ENCODE data around the gene ZFYVE27.

The ZFYVE27 gene

DNA sequence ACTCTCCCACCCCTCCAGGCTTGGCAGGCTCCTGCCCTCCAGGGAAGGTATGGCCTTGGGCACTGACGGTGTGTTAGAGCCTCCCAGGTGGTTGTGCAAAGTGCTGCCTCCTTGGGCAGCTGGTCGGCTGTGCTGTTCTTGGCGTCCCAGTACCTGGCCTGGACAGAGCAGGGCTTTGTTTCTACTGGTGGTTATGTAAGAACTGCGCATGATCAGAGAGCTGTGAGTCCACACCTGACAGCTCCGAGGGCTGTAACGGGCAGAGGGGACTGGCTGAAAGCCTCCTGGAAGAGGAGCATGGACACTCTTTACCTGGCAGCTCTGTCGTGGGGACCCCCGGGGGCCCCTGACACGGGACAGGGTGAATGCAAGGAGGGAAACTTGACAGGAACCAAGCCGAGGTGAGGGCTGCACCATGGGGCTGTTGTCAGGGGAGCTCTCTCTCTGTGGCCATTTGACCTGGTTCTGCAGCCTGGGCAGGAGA, 37.9 kb downstream of the ZFYVE27 start:
- no peak overlapping the region for H3K9ac ChIP-seq (ENCODE audit: low read depth, low read length)
- H3K4me1 ChIP-seq (ENCODE audit: control insufficient read depth, insufficient read depth, low read length): peaks cover 21% of the 10 kb centered on the region
- peaks cover 42% of the 10 kb centered on the region for H3K27me3 ChIP-seq (ENCODE audit: control insufficient read depth, insufficient read depth, low read length)
- no peaks in the 10 kb centered on the region for H3K36me3 ChIP-seq (ENCODE audit: control insufficient read depth, insufficient read depth, low read length)
- H3K27ac ChIP-seq (ENCODE audit: low read depth, low read length): no peak overlapping the region
- no peak overlapping the region for H3K4me3 ChIP-seq (ENCODE audit: low read depth, low read length)
- no peaks in the 10 kb centered on the region for H3K9me3 ChIP-seq (ENCODE audit: control insufficient read depth, insufficient read depth, low read length)

DNA sequence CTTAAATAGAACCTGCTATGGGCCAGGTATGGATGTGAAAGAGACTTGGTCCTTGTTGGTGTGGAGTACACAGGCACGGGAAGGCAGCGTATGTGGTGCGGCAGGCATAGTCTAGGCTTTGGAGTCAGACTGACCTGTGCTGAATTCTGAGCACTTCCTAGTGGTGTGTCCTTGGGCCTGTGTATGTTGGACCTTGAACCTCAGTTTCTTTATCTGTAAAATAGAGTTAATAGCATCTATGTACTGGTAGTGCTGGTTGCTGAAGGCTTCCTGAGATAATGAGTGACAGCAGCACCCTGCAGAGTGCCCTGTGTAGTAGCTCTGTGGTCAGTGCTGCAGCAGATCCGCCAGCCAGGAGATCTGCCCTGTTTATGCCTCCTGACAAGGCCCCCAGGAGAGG, 40.2 kb downstream of the ZFYVE27 start:
- Histone ChIP-seq H3K36me3 (ENCODE audit: control insufficient read depth, insufficient read depth, low read length) (no peaks in the 10 kb centered on the region), H3K4me3 (ENCODE audit: low read depth, low read length) (no peak overlapping the region), H3K27me3 (ENCODE audit: control insufficient read depth, insufficient read depth, low read length) (peaks cover 20% of the 10 kb centered on the region), H3K27ac (ENCODE audit: low read depth, low read length) (no peak overlapping the region), H3K9me3 (ENCODE audit: control insufficient read depth, insufficient read depth, low read length) (no peaks in the 10 kb centered on the region), H3K9ac (ENCODE audit: low read depth, low read length) (no peak overlapping the region), H3K4me1 (ENCODE audit: control insufficient read depth, insufficient read depth, low read length) (peaks cover 25% of the 10 kb centered on the region)

DNA sequence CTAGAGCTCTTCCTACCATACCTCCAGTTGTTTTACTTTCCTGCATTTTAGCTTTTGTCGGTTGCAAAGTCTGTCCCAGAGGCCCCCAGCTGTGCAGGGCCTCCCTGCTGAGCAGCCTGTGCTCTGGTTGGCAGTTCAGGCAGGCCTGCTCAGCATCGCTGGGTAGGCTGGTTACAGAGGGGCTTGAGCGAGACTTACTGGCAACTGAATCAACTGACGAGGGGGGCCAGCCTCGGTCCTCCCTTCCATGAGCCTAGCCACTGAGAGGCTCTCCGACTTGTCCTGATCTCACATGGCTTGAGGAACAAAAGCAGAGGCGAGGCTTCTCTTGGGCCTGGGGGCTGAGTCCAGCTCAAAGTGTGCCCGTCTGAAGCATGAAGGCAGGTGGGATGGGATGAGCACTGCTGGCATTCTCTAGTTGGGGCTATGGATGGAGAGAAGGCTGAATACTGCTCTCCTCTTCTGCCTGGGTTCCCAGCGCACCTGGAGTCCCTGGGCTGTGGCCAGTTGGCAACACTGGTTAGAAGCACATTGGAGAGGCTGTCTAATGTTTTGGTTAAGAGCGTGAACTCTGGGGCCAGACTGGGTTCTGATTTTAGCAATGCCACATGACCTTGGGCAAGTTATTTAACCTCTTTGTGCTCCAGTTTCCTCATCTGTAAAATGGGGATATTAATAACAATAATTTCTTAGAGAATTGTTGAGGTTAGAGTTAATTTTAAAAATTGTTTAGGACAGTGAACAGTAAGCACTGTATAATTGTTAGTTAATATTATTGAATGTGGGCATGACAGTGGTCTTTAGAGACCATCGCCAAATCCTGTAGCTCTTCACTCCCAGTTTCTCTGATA, 41.7 kb downstream of the ZFYVE27 start:
- Histone ChIP-seq H3K27ac (ENCODE audit: low read depth, low read length) (peak overlapping the region; percentile 47), H3K27me3 (ENCODE audit: control insufficient read depth, insufficient read depth, low read length) (peaks cover 5% of the 10 kb centered on the region; the same call in 1 of the 2 replicates), H3K9ac (ENCODE audit: low read depth, low read length) (no peak overlapping the region), H3K9me3 (ENCODE audit: control insufficient read depth, insufficient read depth, low read length) (no peaks in the 10 kb centered on the region), H3K36me3 (ENCODE audit: control insufficient read depth, insufficient read depth, low read length) (no peaks in the 10 kb centered on the region), H3K4me3 (ENCODE audit: low read depth, low read length) (no peak overlapping the region), H3K4me1 (ENCODE audit: control insufficient read depth, insufficient read depth, low read length) (peaks cover 13% of the 10 kb centered on the region)

DNA sequence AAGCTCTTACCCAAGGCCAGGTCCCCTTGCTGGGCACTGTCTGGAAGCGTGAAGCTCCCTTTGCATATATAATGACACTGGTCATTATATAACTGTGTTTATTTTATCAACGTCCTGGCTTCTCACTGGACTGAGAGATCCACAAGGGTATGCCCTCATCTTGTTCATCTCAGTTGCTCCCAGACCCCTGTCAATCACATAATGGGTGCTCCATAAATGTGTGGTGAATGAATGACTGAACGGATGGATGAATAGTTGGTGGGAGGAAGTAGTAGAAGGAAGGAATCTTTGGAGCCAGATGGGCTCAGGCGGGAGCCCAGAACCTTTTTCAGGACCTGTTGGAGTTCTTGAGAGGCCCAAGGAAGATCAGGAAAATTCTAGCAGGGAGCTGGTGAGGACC, 42.6 kb downstream of the ZFYVE27 start:
- H3K36me3 ChIP-seq (ENCODE audit: control insufficient read depth, insufficient read depth, low read length): no peaks in the 10 kb centered on the region
- H3K27me3 ChIP-seq (ENCODE audit: control insufficient read depth, insufficient read depth, low read length): no peaks in the 10 kb centered on the region
- peaks cover 13% of the 10 kb centered on the region for H3K4me1 ChIP-seq (ENCODE audit: control insufficient read depth, insufficient read depth, low read length)
- H3K9me3 ChIP-seq (ENCODE audit: control insufficient read depth, insufficient read depth, low read length): no peaks in the 10 kb centered on the region
- H3K9ac ChIP-seq (ENCODE audit: low read depth, low read length): no peak overlapping the region
- no peak overlapping the region for H3K4me3 ChIP-seq (ENCODE audit: low read depth, low read length)
- no peak overlapping the region for H3K27ac ChIP-seq (ENCODE audit: low read depth, low read length)

DNA sequence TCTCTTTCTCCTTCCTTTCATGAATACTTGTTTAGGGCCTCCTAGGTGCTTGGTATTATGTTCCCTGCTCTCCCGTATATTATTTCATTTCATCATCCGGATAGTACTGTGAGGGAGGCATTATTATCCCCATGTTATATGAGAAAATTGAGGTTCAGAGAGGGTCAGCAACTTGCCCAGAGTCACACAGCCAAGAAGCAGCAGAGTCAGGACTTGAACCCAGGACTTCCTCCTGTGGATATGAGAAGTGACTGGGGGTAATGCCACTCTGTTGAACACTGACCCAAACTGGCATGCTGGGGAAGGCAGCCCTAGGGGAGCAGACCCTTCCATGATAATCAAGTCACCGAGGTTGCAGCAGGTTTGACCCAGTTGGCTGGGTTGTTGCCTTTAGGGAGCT, 43.0 kb downstream of the ZFYVE27 start:
- H3K4me1 ChIP-seq (ENCODE audit: control insufficient read depth, insufficient read depth, low read length): peaks cover 13% of the 10 kb centered on the region
- H3K4me3 ChIP-seq (ENCODE audit: low read depth, low read length): no peak overlapping the region
- H3K27ac ChIP-seq (ENCODE audit: low read depth, low read length): no peak overlapping the region
- H3K9ac ChIP-seq (ENCODE audit: low read depth, low read length): no peak overlapping the region
- H3K36me3 ChIP-seq (ENCODE audit: control insufficient read depth, insufficient read depth, low read length): no peaks in the 10 kb centered on the region
- no peaks in the 10 kb centered on the region for H3K9me3 ChIP-seq (ENCODE audit: control insufficient read depth, insufficient read depth, low read length)
- H3K27me3 ChIP-seq (ENCODE audit: control insufficient read depth, insufficient read depth, low read length): no peaks in the 10 kb centered on the region

DNA sequence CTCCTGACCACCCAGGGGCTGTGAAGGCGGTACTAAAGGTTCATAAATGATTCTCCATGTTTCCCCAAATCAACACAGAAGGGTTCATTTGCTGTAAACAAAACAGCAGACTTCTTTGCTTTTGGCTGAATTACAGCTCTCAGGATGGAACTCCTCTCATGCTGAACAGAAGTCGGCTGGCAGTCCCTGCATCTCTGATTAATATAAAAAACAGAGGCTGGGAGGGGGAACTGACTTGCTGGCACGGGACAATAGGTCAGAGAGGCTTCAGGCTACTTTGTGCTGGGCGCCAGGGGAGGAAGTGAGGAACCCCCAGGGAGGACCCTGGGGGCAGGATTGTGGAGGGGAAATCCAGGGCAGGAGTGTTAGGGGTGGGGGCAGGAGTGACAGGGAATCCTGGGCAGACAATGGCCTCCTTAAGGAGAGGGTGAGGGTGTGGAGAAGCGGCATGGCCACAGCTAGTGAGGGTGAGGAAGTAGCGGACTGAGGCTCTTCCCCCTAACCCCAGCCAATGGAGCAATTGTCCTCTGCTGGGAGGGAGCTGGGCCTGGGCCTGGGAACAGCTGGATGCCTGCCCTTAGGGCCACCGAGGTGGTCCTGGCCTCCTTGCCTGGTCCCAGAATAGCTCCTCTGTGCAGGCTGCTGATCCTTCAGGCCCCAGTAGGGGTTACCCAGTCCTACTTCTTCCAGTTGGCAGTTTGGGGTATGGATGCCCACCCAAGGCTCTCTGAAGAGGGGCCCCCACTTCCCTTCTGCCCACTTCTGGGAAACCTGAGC, 44.1 kb downstream of the ZFYVE27 start:
- H3K27me3 ChIP-seq (ENCODE audit: control insufficient read depth, insufficient read depth, low read length): no peaks in the 10 kb centered on the region
- no peak overlapping the region for H3K9ac ChIP-seq (ENCODE audit: low read depth, low read length)
- H3K4me1 ChIP-seq (ENCODE audit: control insufficient read depth, insufficient read depth, low read length): peaks cover 13% of the 10 kb centered on the region
- no peaks in the 10 kb centered on the region for H3K9me3 ChIP-seq (ENCODE audit: control insufficient read depth, insufficient read depth, low read length)
- no peaks in the 10 kb centered on the region for H3K36me3 ChIP-seq (ENCODE audit: control insufficient read depth, insufficient read depth, low read length)
- no peak overlapping the region for H3K4me3 ChIP-seq (ENCODE audit: low read depth, low read length)
- H3K27ac ChIP-seq (ENCODE audit: low read depth, low read length): no peak overlapping the region

DNA sequence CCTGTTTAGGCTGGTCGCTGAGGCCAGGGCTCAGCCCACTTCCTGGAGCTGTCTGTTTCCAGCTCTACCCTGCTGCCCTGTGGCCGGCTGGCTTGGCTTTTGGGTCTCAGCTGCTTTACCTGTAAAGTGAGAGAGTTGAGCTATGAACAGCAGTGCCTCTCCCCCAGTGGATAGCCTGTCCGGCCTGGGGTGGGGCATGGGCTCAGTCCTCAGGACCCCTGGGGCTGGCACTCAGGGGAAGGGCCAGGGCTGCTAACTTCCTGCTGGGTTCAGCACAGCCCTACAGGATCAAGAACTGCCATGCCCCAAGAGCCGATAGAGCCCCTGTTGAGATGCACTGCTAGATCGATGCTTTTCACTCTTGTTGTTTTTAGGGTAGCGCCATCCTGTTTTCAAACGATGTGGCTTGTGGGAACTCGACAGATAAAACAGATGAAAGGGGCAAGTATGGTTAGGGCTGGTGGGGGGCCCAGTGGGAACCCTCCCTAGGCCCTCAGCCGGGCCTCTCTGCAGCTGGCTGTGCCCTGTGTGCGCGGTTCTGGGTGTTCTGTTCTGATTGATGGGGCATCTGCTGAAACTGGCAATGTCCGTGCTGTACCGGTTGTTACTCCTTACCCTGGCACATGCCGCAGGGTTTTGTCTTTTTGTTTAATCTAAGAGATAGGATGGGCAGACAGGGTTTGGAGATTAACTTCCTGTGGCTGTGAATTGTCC, 44.8 kb downstream of the ZFYVE27 start:
- Histone ChIP-seq H3K9ac (ENCODE audit: low read depth, low read length) (no peak overlapping the region), H3K27ac (ENCODE audit: low read depth, low read length) (no peak overlapping the region), H3K4me1 (ENCODE audit: control insufficient read depth, insufficient read depth, low read length) (peaks cover 13% of the 10 kb centered on the region), H3K4me3 (ENCODE audit: low read depth, low read length) (no peak overlapping the region), H3K27me3 (ENCODE audit: control insufficient read depth, insufficient read depth, low read length) (no peaks in the 10 kb centered on the region), H3K9me3 (ENCODE audit: control insufficient read depth, insufficient read depth, low read length) (no peaks in the 10 kb centered on the region), H3K36me3 (ENCODE audit: control insufficient read depth, insufficient read depth, low read length) (no peaks in the 10 kb centered on the region)

DNA sequence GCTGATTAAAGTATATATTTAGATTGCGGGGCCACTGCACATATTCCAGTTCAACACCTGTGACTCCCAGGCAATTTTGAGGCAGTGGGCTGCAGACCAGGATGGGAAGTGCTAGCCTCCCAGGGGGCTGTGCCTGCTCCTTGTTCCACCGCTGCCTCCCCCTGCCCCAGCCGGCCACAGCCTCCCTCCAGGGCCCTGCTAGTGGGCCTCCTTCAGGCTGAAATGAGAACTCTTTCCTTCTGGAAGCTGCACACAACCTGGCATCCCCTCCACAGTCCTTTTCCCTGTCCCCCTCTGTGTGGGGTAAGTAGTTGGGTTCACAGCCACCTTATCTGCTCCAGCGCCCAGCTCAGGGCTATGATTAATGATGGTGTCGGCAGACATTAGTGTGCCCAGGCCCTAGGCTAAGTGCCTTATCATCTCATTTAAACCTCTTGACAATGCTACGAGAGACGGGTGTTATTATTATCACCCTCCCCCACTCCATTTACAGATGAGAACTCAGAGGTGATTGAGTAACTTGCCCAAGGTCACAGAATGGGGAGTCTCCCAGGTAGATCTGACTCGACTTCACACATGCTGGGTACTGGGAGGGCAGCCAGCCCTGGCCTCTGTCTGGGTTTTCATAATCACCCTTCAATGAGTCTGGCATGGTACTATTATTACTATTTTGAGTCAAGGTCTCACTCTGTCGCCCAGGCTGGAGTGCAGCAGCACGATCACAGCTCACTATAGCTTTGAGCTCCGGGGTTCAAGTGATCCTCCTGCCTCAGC, 45.7 kb downstream of the ZFYVE27 start:
- Histone ChIP-seq H3K27me3 (ENCODE audit: control insufficient read depth, insufficient read depth, low read length) (no peaks in the 10 kb centered on the region), H3K9ac (ENCODE audit: low read depth, low read length) (no peak overlapping the region), H3K9me3 (ENCODE audit: control insufficient read depth, insufficient read depth, low read length) (no peaks in the 10 kb centered on the region), H3K27ac (ENCODE audit: low read depth, low read length) (no peak overlapping the region), H3K36me3 (ENCODE audit: control insufficient read depth, insufficient read depth, low read length) (no peaks in the 10 kb centered on the region), H3K4me3 (ENCODE audit: low read depth, low read length) (no peak overlapping the region), H3K4me1 (ENCODE audit: control insufficient read depth, insufficient read depth, low read length) (peaks cover 13% of the 10 kb centered on the region)

DNA sequence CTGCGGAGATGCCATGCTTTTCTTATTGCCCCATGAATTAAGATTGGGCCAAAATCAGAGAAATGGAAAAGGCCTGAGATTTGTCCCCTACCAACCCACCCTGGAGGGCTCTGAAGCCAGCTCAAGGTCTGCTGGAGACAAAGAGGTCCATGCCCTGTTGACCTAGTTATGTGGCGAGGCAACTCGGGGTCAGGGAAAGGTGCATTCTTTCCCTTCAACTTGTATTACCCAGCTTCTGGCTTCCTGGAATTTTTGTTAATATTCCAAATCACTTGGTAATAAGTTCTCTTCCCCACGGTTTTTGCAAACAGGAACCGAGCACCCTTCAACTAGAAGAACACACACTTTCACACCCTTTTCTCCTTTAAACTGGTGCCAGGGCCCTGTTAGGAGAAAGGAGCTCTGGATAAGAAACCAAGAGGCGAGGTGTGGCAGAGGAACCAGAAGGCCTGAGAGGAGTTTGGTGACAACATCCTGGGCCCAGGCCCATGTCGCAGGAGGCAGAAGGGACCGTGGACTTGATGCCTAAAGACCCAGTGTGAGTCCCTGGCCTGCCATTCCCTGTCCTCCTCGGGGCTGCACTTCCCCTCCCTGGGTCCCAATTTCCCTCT, 47.4 kb downstream of the ZFYVE27 start:
- Histone ChIP-seq H3K4me3 (ENCODE audit: low read depth, low read length) (no peak overlapping the region), H3K9ac (ENCODE audit: low read depth, low read length) (no peak overlapping the region), H3K36me3 (ENCODE audit: control insufficient read depth, insufficient read depth, low read length) (no peaks in the 10 kb centered on the region), H3K27ac (ENCODE audit: low read depth, low read length) (no peak overlapping the region), H3K9me3 (ENCODE audit: control insufficient read depth, insufficient read depth, low read length) (no peaks in the 10 kb centered on the region), H3K27me3 (ENCODE audit: control insufficient read depth, insufficient read depth, low read length) (no peaks in the 10 kb centered on the region), H3K4me1 (ENCODE audit: control insufficient read depth, insufficient read depth, low read length) (peaks cover 6% of the 10 kb centered on the region; the same call in 1 of the 2 replicates)

DNA sequence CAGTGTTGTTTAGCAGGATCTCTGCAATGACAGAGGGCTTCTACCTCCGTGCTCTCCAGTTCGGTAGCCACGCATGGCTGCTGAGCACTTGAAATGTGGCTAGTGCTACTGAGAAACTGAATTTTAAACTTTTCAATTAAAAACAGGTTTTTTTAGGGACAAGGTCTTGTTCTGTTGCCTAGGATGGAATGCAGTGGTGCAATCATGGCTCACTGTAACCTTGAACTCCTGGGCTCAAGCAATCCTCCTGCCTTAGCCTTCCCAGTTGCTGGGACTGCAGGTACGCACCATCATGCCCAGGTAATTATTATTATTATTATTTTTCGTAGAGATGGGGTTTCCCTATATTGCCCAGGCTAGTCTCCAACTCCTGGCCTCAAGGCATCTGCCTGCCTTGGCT, 48.3 kb downstream of the ZFYVE27 start:
- H3K4me3 ChIP-seq (ENCODE audit: low read depth, low read length): no peak overlapping the region
- peaks cover 6% of the 10 kb centered on the region; the same call in 1 of the 2 replicates for H3K4me1 ChIP-seq (ENCODE audit: control insufficient read depth, insufficient read depth, low read length)
- H3K9ac ChIP-seq (ENCODE audit: low read depth, low read length): no peak overlapping the region
- no peaks in the 10 kb centered on the region for H3K27me3 ChIP-seq (ENCODE audit: control insufficient read depth, insufficient read depth, low read length)
- H3K9me3 ChIP-seq (ENCODE audit: control insufficient read depth, insufficient read depth, low read length): no peaks in the 10 kb centered on the region
- H3K36me3 ChIP-seq (ENCODE audit: control insufficient read depth, insufficient read depth, low read length): no peaks in the 10 kb centered on the region
- H3K27ac ChIP-seq (ENCODE audit: low read depth, low read length): no peak overlapping the region
